KG1 (cell line): ENCODE measurements around the gene NACC1.
"Not testable (repeated sequence)": the region's sequence is repeated elsewhere in the genome, so short reads cannot be mapped to it uniquely, and the experiment has no call there.

Experiments
- DNase-seq: peaks from one replicate; lab custom pipeline; 2025; lab: John Stamatoyannopoulos, UW

The NACC1 gene

GRCh38 chr19:13146763-13147563 lies 28.9 kb downstream of the NACC1 start:
- no peak for DNase-seq

GRCh38 chr19:13149173-13149627 lies 31.1 kb downstream of the NACC1 start:
- not testable (repeated sequence) for DNase-seq

- no peak for DNase-seq
These were observed 31.6 kb downstream of the NACC1 start for GRCh38 chr19:13149628-13150186.

GRCh38 chr19:13150187-13150930 lies 32.3 kb downstream of the NACC1 start, which contains the start of the genes IER2 and STX10:
IER2 (plus strand) TSS chr19:13150411; CDS start chr19:13153187, 2,776 bp downstream.
STX10 (minus strand) TSS chr19:13150375; CDS start chr19:13150173, 202 bp downstream.
- DNase-seq, result peak; percentile 82

- DNase-seq, result no peak
These were observed 33.0 kb downstream of the NACC1 start for GRCh38 chr19:13150931-13151604.

GRCh38 chr19:13151605-13152355 lies 33.7 kb downstream of the NACC1 start:
- peak; percentile 91 for DNase-seq

- DNase-seq, result peak; percentile 72
These were observed 34.4 kb downstream of the NACC1 start for GRCh38 chr19:13152356-13152973.

GRCh38 chr19:13152974-13153568 lies 35.0 kb downstream of the NACC1 start:
- peak; percentile 91 for DNase-seq

- no peak for DNase-seq
These were observed 35.6 kb downstream of the NACC1 start for GRCh38 chr19:13153569-13154240.

GRCh38 chr19:13154241-13154778 lies 36.2 kb downstream of the NACC1 start:
- DNase-seq, result no peak

GRCh38 chr19:13154911-13155471 lies 36.9 kb downstream of the NACC1 start:
- DNase-seq, result peak; percentile 61

GRCh38 chr19:13155472-13156359 lies 37.7 kb downstream of the NACC1 start:
- peak; percentile 92 for DNase-seq

- no peak for DNase-seq
These were observed 41.6 kb downstream of the NACC1 start for GRCh38 chr19:13159713-13160112.

GRCh38 chr19:13160557-13160956 lies 42.5 kb downstream of the NACC1 start:
- no peak for DNase-seq

- peak; percentile 83 for DNase-seq
These were observed 44.9 kb downstream of the NACC1 start for GRCh38 chr19:13162724-13163608.

- DNase-seq, result no peak
These were observed 45.7 kb downstream of the NACC1 start for GRCh38 chr19:13163609-13164342.
